SK-N-SH treated with all-trans-retinoic acid at 6 μM for 48 hours (cell line): ENCODE results near the gene WDR88.

Experiments used
- ATAC-seq: fragments of 200-7000 bp; cut with Tn5 transposase; 3 replicates; pipeline ENCODE4 v1.9.1; 2020; ENCODE audit warnings: mild to moderate bottlenecking, moderate library complexity
- ARNTL ChIP-seq: fragments of 450-650 bp; formaldehyde crosslinking; IDR thresholded peaks from 2 replicates; pipeline ENCODE4 v1.5.0; 2020; ENCODE audit warnings: low read depth, mild to moderate bottlenecking, moderate library complexity, borderline replicate concordance
- CSDC2 ChIP-seq: fragments of 250-450 bp; sonication (Bioruptor Pico); IDR thresholded peaks from 2 replicates; pipeline ENCODE4 v1.5.0; 2020; ENCODE audit warnings: mild to moderate bottlenecking, moderate library complexity
- ESRRG ChIP-seq: fragments of 250-450 bp; sonication (Bioruptor Pico); IDR thresholded peaks from 2 replicates; pipeline ENCODE4 v1.6.1; 2021; ENCODE audit warnings: mild to moderate bottlenecking
- GLIS3 ChIP-seq: fragments of 250-450 bp; sonication (Bioruptor Pico); IDR thresholded peaks from 2 replicates; pipeline ENCODE4 v1.5.0; 2020; ENCODE audit warnings: mild to moderate bottlenecking, moderate library complexity
- ISL1 ChIP-seq: fragments of 250-450 bp; sonication (Bioruptor Pico); IDR thresholded peaks from 2 replicates; pipeline ENCODE4 v2.1.2; 2022; ENCODE audit warnings: mild to moderate bottlenecking, moderate library complexity
- OSR1 ChIP-seq: fragments of 250-450 bp; sonication (Bioruptor Pico); IDR thresholded peaks from 2 replicates; pipeline ENCODE4 v1.8.0; 2022; ENCODE audit warnings: moderate library complexity, mild to moderate bottlenecking, inconsistent platforms
- PPARA ChIP-seq: fragments of 250-450 bp; sonication (Bioruptor Pico); IDR thresholded peaks from 2 replicates; pipeline ENCODE4 v1.5.0; 2020; ENCODE audit warnings: mild to moderate bottlenecking, borderline replicate concordance
- RARB ChIP-seq: fragments of 250-450 bp; sonication (Bioruptor Pico); IDR thresholded peaks from 2 replicates; pipeline ENCODE4 v1.8.0; 2021; ENCODE audit warnings: mild to moderate bottlenecking, moderate library complexity
- SNAI2 ChIP-seq: fragments of 250-450 bp; sonication (Bioruptor Pico); IDR thresholded peaks from 2 replicates; pipeline ENCODE4 v1.5.0; 2020; ENCODE audit warnings: mild to moderate bottlenecking, moderate library complexity
- TCF4 ChIP-seq: fragments of 250-450 bp; sonication (Bioruptor Pico); IDR thresholded peaks from 2 replicates; pipeline ENCODE4 v1.8.0; 2021; ENCODE audit warnings: mild to moderate bottlenecking, moderate library complexity, borderline replicate concordance
- TOX ChIP-seq: fragments of 250-450 bp; sonication (Bioruptor Pico); IDR thresholded peaks from 2 replicates; pipeline ENCODE4 v1.8.0; 2021; ENCODE audit warnings: mild to moderate bottlenecking, moderate library complexity, borderline replicate concordance
- ZC3H10 ChIP-seq: fragments of 250-450 bp; sonication (Bioruptor Pico); IDR thresholded peaks from 2 replicates; pipeline ENCODE4 v1.5.1; 2021; ENCODE audit warnings: mild to moderate bottlenecking, moderate library complexity
- ZFP3 ChIP-seq: fragments of 250-450 bp; sonication (Bioruptor Pico); IDR thresholded peaks from 2 replicates; pipeline ENCODE4 v1.5.0; 2020; ENCODE audit warnings: mild to moderate bottlenecking, moderate library complexity
- ZFP30 ChIP-seq: fragments of 450-650 bp; formaldehyde crosslinking; IDR thresholded peaks from 2 replicates; pipeline ENCODE4 v1.5.0; 2022; ENCODE audit warnings: mild to moderate bottlenecking, moderate library complexity
- ZNF565 ChIP-seq: fragments of 450-650 bp; formaldehyde crosslinking; conservative IDR thresholded peaks from 2 replicates; pipeline ENCODE4 v1.5.0; 2020; ENCODE audit warnings: low read depth, mild to moderate bottlenecking, moderate library complexity
- ZNF70 ChIP-seq: fragments of 450-650 bp; formaldehyde crosslinking; IDR thresholded peaks from 2 replicates; pipeline ENCODE4 v1.5.0; 2020; ENCODE audit warnings: mild to moderate bottlenecking, moderate library complexity
- ZNF8 ChIP-seq: fragments of 450-650 bp; formaldehyde crosslinking; IDR thresholded peaks from 2 replicates; pipeline ENCODE4 v1.5.0; 2020; ENCODE audit warnings: mild to moderate bottlenecking, moderate library complexity
- TF ChIP-seq, protein P1 (sequence below): fragments of 250-450 bp; sonication (Bioruptor Pico); IDR thresholded peaks from 2 replicates; pipeline ENCODE4 v1.5.1; 2020; ENCODE audit warnings: low read depth, mild to moderate bottlenecking, moderate library complexity
- TF ChIP-seq, protein P2 (sequence below): fragments of 250-450 bp; sonication (Bioruptor Pico); IDR thresholded peaks from 2 replicates; pipeline ENCODE4 v1.8.0; 2021; ENCODE audit warnings: low read depth, mild to moderate bottlenecking, moderate library complexity, borderline replicate concordance
- TF ChIP-seq, protein P3 (sequence below): fragments of 250-450 bp; sonication (Bioruptor Pico); IDR thresholded peaks from 2 replicates; pipeline ENCODE4 v1.8.0; 2020; ENCODE audit warnings: mild to moderate bottlenecking, moderate library complexity, borderline replicate concordance
- TF ChIP-seq, protein P4 (sequence below): fragments of 250-450 bp; sonication (Bioruptor Pico); IDR thresholded peaks from 2 replicates; pipeline ENCODE4 v1.5.0; 2020; ENCODE audit warnings: mild to moderate bottlenecking, moderate library complexity
- TF ChIP-seq, protein P5 (sequence below): fragments of 250-450 bp; sonication (Bioruptor Pico); IDR thresholded peaks from 2 replicates; pipeline ENCODE4 v1.5.1; 2021; ENCODE audit warnings: mild to moderate bottlenecking, moderate library complexity

The WDR88 gene

DNA sequence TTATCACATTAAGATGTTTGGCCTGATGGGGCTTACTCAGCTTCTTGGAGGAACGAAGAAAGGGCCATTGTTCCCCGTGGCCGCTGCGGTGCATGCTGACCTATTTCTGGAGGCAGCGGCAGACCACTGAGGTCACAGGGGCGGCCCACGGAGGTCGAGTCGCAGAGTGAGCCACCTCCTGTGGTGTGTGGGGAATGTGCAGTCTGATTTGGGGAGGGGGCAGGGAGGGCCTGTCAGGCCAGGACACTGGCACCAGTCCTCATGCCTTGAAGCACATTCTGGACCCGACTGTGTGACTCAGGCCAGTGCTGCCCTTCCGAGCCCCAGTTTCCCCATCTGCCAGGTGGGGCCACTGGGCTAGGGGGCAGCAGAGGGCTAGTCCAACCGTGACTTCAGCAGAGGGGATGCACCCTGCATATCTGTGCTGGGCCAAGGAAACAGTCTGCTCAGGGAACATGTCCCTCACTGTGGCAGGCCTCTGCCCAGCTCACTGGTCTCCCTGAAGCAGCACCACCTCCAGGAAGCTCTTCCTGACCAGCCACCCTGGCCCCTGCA, 87.4 kb downstream of the WDR88 start:
- ATAC-seq: peak; percentile 25; the same call in 1 of the 3 replicates
- TF ChIP-seq, protein P1, sequence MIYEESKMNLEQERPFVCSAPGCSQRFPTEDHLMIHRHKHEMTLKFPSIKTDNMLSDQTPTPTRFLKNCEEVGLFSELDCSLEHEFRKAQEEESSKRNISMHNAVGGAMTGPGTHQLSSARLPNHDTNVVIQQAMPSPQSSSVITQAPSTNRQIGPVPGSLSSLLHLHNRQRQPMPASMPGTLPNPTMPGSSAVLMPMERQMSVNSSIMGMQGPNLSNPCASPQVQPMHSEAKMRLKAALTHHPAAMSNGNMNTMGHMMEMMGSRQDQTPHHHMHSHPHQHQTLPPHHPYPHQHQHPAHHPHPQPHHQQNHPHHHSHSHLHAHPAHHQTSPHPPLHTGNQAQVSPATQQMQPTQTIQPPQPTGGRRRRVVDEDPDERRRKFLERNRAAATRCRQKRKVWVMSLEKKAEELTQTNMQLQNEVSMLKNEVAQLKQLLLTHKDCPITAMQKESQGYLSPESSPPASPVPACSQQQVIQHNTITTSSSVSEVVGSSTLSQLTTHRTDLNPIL: no peak
- TF ChIP-seq, protein P2, sequence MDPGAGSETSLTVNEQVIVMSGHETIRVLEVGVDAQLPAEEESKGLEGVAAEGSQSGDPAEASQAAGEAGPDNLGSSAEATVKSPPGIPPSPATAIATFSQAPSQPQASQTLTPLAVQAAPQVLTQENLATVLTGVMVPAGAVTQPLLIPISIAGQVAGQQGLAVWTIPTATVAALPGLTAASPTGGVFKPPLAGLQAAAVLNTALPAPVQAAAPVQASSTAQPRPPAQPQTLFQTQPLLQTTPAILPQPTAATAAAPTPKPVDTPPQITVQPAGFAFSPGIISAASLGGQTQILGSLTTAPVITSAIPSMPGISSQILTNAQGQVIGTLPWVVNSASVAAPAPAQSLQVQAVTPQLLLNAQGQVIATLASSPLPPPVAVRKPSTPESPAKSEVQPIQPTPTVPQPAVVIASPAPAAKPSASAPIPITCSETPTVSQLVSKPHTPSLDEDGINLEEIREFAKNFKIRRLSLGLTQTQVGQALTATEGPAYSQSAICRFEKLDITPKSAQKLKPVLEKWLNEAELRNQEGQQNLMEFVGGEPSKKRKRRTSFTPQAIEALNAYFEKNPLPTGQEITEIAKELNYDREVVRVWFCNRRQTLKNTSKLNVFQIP: no peak
- TF ChIP-seq PPARA (CRISPR knock-in tag) (no peak), ZFP3 (CRISPR knock-in tag) (no peak), ARNTL (CRISPR knock-in tag) (no peak), ZNF565 (CRISPR knock-in tag) (no peak)

DNA sequence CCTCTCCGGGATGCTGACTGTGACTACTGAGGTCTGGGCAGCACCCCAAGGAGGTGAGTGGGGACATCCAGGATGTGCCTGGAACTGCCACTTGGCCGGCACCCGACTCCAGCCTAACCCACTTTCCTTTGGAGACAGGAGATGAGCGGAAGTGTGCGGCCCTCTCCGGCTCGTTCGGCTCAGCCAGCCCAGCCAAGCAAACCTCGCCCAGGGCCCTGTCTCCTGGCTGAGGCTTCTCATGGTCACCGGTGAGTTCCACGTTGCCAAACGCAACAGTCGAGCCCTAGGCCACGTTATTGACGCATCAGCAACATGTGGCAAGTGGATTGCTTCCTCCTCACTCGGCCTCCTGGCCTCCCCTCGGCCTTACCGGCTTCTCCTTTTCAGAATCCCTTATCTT, 88.2 kb downstream of the WDR88 start:
- no peak for TF ChIP-seq ARNTL (CRISPR knock-in tag)
- TF ChIP-seq ZC3H10: no peak
- no peak for TF ChIP-seq TOX (CRISPR knock-in tag)
- TF ChIP-seq, protein P3, sequence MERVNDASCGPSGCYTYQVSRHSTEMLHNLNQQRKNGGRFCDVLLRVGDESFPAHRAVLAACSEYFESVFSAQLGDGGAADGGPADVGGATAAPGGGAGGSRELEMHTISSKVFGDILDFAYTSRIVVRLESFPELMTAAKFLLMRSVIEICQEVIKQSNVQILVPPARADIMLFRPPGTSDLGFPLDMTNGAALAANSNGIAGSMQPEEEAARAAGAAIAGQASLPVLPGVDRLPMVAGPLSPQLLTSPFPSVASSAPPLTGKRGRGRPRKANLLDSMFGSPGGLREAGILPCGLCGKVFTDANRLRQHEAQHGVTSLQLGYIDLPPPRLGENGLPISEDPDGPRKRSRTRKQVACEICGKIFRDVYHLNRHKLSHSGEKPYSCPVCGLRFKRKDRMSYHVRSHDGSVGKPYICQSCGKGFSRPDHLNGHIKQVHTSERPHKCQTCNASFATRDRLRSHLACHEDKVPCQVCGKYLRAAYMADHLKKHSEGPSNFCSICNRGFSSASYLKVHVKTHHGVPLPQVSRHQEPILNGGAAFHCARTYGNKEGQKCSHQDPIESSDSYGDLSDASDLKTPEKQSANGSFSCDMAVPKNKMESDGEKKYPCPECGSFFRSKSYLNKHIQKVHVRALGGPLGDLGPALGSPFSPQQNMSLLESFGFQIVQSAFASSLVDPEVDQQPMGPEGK (CRISPR knock-in tag): no peak
- no peak for TF ChIP-seq ZNF70 (CRISPR knock-in tag)
- no peak for TF ChIP-seq ZNF565 (CRISPR knock-in tag)
- TF ChIP-seq OSR1 (CRISPR knock-in tag): no peak
- TF ChIP-seq ZFP30 (CRISPR knock-in tag): no peak
- no peak for TF ChIP-seq TCF4
- ATAC-seq: no peak

DNA sequence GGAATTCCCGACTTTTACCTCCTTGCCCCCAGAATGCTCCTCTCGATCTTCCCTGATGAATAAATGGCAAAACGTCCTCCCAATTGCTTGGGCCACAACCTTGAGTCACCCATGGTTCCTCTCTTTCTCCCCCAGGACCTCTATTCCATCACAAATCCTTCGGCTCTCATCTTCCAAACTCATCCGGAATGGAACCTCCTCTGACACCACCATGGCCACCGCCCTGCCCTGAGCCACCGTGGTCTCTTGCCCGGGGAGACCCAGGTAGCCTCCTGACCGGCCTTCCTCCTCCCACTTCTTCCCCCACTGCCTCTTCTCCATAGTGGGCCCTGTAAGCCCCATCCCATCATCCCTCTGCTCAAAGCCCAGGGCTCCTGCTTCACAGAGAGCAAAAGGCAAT, 88.8 kb downstream of the WDR88 start:
- TF ChIP-seq RARB (no peak), TCF4 (no peak), TOX (CRISPR knock-in tag) (no peak), GLIS3 (CRISPR knock-in tag) (no peak), ZNF565 (CRISPR knock-in tag) (no peak), OSR1 (CRISPR knock-in tag) (no peak), PPARA (CRISPR knock-in tag) (no peak), ESRRG (no peak), ARNTL (CRISPR knock-in tag) (no peak), SNAI2 (CRISPR knock-in tag) (no peak), CSDC2 (CRISPR knock-in tag) (no peak)
- TF ChIP-seq, protein P1: no peak
- TF ChIP-seq, protein P2: no peak
- ATAC-seq: no peak

DNA sequence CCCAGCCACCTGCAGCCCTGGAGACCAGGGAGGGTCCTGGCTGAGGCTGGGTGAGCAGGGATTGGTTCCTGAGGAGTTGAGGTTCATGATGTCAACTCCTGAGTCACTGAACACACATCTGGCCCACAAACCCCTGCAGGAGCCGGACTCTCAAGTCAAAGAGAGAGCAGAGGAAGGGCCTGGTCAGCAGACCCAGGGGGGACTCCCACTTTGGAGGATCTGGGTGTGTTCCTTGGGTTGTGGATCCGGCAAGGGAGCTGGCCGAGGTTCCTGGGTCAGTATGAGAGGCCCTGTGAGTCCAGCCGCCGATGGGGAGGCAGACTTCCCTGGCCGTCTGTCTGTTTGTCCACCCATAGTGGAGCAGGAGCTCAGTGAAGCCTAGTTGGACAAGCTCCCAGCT, 89.7 kb downstream of the WDR88 start:
- no peak for ATAC-seq
- TF ChIP-seq OSR1 (CRISPR knock-in tag) (no peak), ZNF8 (no peak), SNAI2 (CRISPR knock-in tag) (no peak), ZFP30 (CRISPR knock-in tag) (no peak), ZFP3 (CRISPR knock-in tag) (no peak), ZC3H10 (no peak), PPARA (CRISPR knock-in tag) (no peak), CSDC2 (CRISPR knock-in tag) (no peak), ESRRG (no peak), ISL1 (CRISPR knock-in tag) (no peak)
- TF ChIP-seq, protein P1: no peak
- TF ChIP-seq, protein P4, sequence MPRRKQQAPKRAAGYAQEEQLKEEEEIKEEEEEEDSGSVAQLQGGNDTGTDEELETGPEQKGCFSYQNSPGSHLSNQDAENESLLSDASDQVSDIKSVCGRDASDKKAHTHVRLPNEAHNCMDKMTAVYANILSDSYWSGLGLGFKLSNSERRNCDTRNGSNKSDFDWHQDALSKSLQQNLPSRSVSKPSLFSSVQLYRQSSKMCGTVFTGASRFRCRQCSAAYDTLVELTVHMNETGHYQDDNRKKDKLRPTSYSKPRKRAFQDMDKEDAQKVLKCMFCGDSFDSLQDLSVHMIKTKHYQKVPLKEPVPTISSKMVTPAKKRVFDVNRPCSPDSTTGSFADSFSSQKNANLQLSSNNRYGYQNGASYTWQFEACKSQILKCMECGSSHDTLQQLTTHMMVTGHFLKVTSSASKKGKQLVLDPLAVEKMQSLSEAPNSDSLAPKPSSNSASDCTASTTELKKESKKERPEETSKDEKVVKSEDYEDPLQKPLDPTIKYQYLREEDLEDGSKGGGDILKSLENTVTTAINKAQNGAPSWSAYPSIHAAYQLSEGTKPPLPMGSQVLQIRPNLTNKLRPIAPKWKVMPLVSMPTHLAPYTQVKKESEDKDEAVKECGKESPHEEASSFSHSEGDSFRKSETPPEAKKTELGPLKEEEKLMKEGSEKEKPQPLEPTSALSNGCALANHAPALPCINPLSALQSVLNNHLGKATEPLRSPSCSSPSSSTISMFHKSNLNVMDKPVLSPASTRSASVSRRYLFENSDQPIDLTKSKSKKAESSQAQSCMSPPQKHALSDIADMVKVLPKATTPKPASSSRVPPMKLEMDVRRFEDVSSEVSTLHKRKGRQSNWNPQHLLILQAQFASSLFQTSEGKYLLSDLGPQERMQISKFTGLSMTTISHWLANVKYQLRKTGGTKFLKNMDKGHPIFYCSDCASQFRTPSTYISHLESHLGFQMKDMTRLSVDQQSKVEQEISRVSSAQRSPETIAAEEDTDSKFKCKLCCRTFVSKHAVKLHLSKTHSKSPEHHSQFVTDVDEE (CRISPR knock-in tag): no peak
- TF ChIP-seq, protein P5, sequence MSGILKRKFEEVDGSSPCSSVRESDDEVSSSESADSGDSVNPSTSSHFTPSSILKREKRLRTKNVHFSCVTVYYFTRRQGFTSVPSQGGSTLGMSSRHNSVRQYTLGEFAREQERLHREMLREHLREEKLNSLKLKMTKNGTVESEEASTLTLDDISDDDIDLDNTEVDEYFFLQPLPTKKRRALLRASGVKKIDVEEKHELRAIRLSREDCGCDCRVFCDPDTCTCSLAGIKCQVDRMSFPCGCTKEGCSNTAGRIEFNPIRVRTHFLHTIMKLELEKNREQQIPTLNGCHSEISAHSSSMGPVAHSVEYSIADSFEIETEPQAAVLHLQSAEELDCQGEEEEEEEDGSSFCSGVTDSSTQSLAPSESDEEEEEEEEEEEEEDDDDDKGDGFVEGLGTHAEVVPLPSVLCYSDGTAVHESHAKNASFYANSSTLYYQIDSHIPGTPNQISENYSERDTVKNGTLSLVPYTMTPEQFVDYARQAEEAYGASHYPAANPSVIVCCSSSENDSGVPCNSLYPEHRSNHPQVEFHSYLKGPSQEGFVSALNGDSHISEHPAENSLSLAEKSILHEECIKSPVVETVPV (CRISPR knock-in tag): no peak
